Spleen (tissue), 11 donors: ENCODE measurements around the gene TMEM119. TPM values are rescaled to one million over a fixed set of nuclear protein-coding genes. Genes with fewer than 3 reads are reported as not detected.

Experiments
- DNase-seq: peaks from one replicate; pipeline ENCODE4 v3.0.0-alpha.2; 2020
- H3K27ac ChIP-seq, 8 donors: fragments of 200-600 bp; sonication (generic) in 7 of 8; 1 replicate in 4 of 8; 2 replicates in 4 of 8; pipeline versions ENCODE4 v1.5.0 to v1.8.0; 2016 to 2021; ENCODE audit warnings: inconsistent platforms in 4 of 8, mild to moderate bottlenecking in 4 of 8, moderate library complexity in 1 of 8
- H3K27me3 ChIP-seq, 7 donors: fragments of 200-600 bp; sonication (generic) in 6 of 7; replicated peaks in 1 of 7; 1 replicate in 4 of 7; 2 replicates in 3 of 7; pipeline versions ENCODE4 v1.5.0 to v1.8.0; 2016 to 2021; ENCODE audit warnings: inconsistent platforms in 3 of 7, mild to moderate bottlenecking in 1 of 7
- H3K36me3 ChIP-seq, 6 donors: fragments of 200-600 bp; sonication (generic) in 5 of 6; 1 replicate in 4 of 6; 2 replicates in 2 of 6; pipeline versions ENCODE4 v1.5.0 to v1.8.0; 2016 to 2021; ENCODE audit warnings: inconsistent platforms in 2 of 6
- H3K4me1 ChIP-seq, 6 donors: fragments of 200-600 bp; sonication (generic) in 5 of 6; 1 replicate in 3 of 6; 2 replicates in 3 of 6; pipeline versions ENCODE4 v1.5.0 to v1.8.0; 2016 to 2021; ENCODE audit warnings: inconsistent platforms in 3 of 6
- H3K4me3 ChIP-seq, 8 donors: fragments of 200-600 bp; sonication (generic) in 7 of 8; 1 replicate in 4 of 8; 2 replicates in 4 of 8; pipeline versions ENCODE4 v1.5.0 to v1.8.0; 2016 to 2021; ENCODE audit warnings: inconsistent platforms in 4 of 8, mild to moderate bottlenecking in 4 of 8, moderate library complexity in 2 of 8
- H3K9me3 ChIP-seq, 8 donors: fragments of 200-600 bp; sonication (generic) in 7 of 8; 1 replicate in 4 of 8; 2 replicates in 4 of 8; pipeline versions ENCODE4 v1.5.0 to v1.8.0; 2016 to 2021; ENCODE audit warnings: inconsistent platforms in 4 of 8
- CTCF ChIP-seq, 11 experiments: fragments of 200-600 bp in 7 of 11; fragments of 450-650 bp in 4 of 11; sonication (generic) in 4 of 11; IDR thresholded peaks in 8 of 11; conservative IDR thresholded peaks in 3 of 11; 1 replicate in 7 of 11; 2 replicates in 4 of 11; pipeline versions ENCODE4 v1.4.0 to v1.8.0; 2016 to 2021; ENCODE audit warnings: antibody characterized with exemption in 11 of 11, inconsistent platforms in 4 of 11, mild to moderate bottlenecking in 1 of 11
- POLR2A ChIP-seq, 3 donors: fragments of 450-650 bp; IDR thresholded peaks; one replicate each; pipeline ENCODE4 v1.5.1; 2017; ENCODE audit warnings: antibody characterized with exemption in 3 of 3, mild to moderate bottlenecking in 1 of 3
- POLR2AphosphoS5 ChIP-seq, 3 donors: sonication (generic); formaldehyde crosslinking; IDR thresholded peaks; one replicate each; pipeline ENCODE4 v1.5.1; 2017; ENCODE audit warnings: antibody characterized with exemption in 3 of 3
- WGBS, 5 donors: extraction: QIAGEN DNeasy Blood & Tissue Kit in 3 of 5; methylation state at CpG; one replicate each; pipeline versions ENCODE4 v1.1.5 to v1.1.7; 2013 to 2018; 5-methylcytosine and 5-hydroxymethylcytosine counted together
- intact Hi-C: fragments of 100-400 bp; cut with DNase I; formaldehyde crosslinking; loops from one replicate; pipeline ENCODE4 v1.15.0; 2023; ENCODE audit warnings: low total_unique reads
- polyA plus RNA-seq, 3 donors: library from polyadenylated mRNA; stranded (reverse); fragments of 200-250 nt; gene quantifications; one replicate each; pipeline ENCODE4 v1.2.1, GENCODE V29; 2013
- total RNA-seq, 7 donors: library from RNA; depleted of rRNA in 3 of 7; stranded (reverse); fragments of >200 nt in 3 of 7; fragmentation: NEBNext Ultra II Directional in 4 of 7; extraction: Animal tissue kit (Norgen Biotek cat#: 25700) in 4 of 7; gene quantifications; one replicate each; pipeline versions ENCODE4 v1.1.0 to v1.2.1, GENCODE V29; 2016 to 2021
- donor health status: healthy with polysubstance abuse.
- donor health status: DM: no; HTN: no; CAD: no; lungs with moderate emphysema.
- donor health status: DM: no; HTN: no; CAD: no.
- donor health status: Bipolar disorder and iron deficiency.
- donor health status: healthy.
- donor health status: DM: no; HTN: no; CAD: no.
- donor health status: DM: yes; HTN: yes; CAD: no.

The TMEM119 gene
- total and polyA plus RNA-seq, 10 donors, result 8.8 to 50.0 (median 16.2) TPM

GRCh38 chr12:108606492-108606891 lies 8.6 kb upstream of the TMEM119 start:
- H3K9me3 ChIP-seq, result no peaks in the 10 kb centered on the region
- H3K36me3 ChIP-seq, result no peaks in the 10 kb centered on the region
- no peak overlapping the region for H3K27ac ChIP-seq
- WGBS, 5 donors, result 85 to 99% (median 95%) methylated on average over 7 to 9 of the region's 9 CpGs
- peaks cover 0 to 13% (median 0%) of the 10 kb centered on the region in 6 donors for H3K4me1 ChIP-seq
- H3K4me3 ChIP-seq, result no peak overlapping the region
- intact Hi-C loops, result no loop called here
- TF ChIP-seq CTCF (IDR thresholded peaks at IDR 0.05 in 8 of 11, conservative IDR thresholded peaks at IDR 0.05 in 3 of 11) (no peak), POLR2A (IDR thresholded peaks at IDR 0.05) (no peak), POLR2AphosphoS5 (IDR thresholded peaks at IDR 0.05) (no peak)
- no peak for DNase-seq
- peaks cover 0 to 13% (median 0%) of the 10 kb centered on the region in 7 donors for H3K27me3 ChIP-seq

GRCh38 chr12:108605690-108606406 lies 8.0 kb upstream of the TMEM119 start:
- Histone ChIP-seq H3K27me3 (peaks cover 0 to 13% (median 0%) of the 10 kb centered on the region in 7 donors), H3K9me3 (no peaks in the 10 kb centered on the region), H3K4me3 (no peak overlapping the region), H3K4me1 (peaks cover 0 to 12% (median 0%) of the 10 kb centered on the region in 6 donors), H3K36me3 (no peaks in the 10 kb centered on the region), H3K27ac (peak overlapping the region in 1 of 8 donors; percentile 21)
- no peak for DNase-seq
- 74 to 91% (median 80%) methylated on average over 4 of the region's 4 CpGs for WGBS, 5 donors
- TF ChIP-seq POLR2A (IDR thresholded peaks at IDR 0.05) (no peak), POLR2AphosphoS5 (IDR thresholded peaks at IDR 0.05) (no peak), CTCF (IDR thresholded peaks at IDR 0.05 in 8 of 11, conservative IDR thresholded peaks at IDR 0.05 in 3 of 11) (no peak)
- intact Hi-C loops, result no loop called here

- DNase-seq, result no peak
- Histone ChIP-seq H3K4me1 (peaks cover 0 to 9% (median 0%) of the 10 kb centered on the region in 6 donors), H3K9me3 (no peaks in the 10 kb centered on the region), H3K27ac (no peak overlapping the region), H3K4me3 (no peak overlapping the region), H3K27me3 (peaks cover 0 to 13% (median 0%) of the 10 kb centered on the region in 7 donors), H3K36me3 (no peaks in the 10 kb centered on the region)
- 74 to 93% (median 84%) methylated on average over 3 of the region's 3 CpGs for WGBS, 5 donors
- no peak for TF ChIP-seq POLR2A (IDR thresholded peaks at IDR 0.05)
- TF ChIP-seq POLR2AphosphoS5 (IDR thresholded peaks at IDR 0.05), result no peak
- TF ChIP-seq CTCF (IDR thresholded peaks at IDR 0.05 in 8 of 11, conservative IDR thresholded peaks at IDR 0.05 in 3 of 11), result no peak
- intact Hi-C loops, result no loop called here
Observed at GRCh38 chr12:108605000-108605689, 7.3 kb upstream of the TMEM119 start.
